ENCODE data around the gene HOMER3. TPM values are rescaled to one million over a fixed set of nuclear protein-coding genes. Genes with fewer than 3 reads are reported as not detected.
"Not testable (repeated sequence)": the region's sequence is repeated elsewhere in the genome, so short reads cannot be mapped to it uniquely, and the experiment has no call there.

The HOMER3 gene
- total RNA-seq, 2 donors from 2014 or later, result 27.5 to 29.0 TPM

GRCh38 chr19:18919086-18919899, 21.7 kb downstream of the HOMER3 start, which contains the start of the genes COPE and DDX49:
TSS of gene COPE (minus strand) at chr19:18919387. CDS start at chr19:18919348, 39 bp downstream.
TSS of gene DDX49 (plus strand) at chr19:18919715. CDS start at chr19:18919742, 27 bp downstream.
- 0% methylated on average over 22 to 72 of the region's 72 CpGs for WGBS, 2 donors
- H3K4me1 ChIP-seq, result peaks cover 48% of the 10 kb centered on the region
- DNase-seq, result peak; percentile 97 to 99 (median 97)
- H3K27me3 ChIP-seq, result no peaks in the 10 kb centered on the region
- peak within 1 kb of the TSS; percentile 67 to 100 for H3K4me3 ChIP-seq
- H3K27ac ChIP-seq, result peak within 1 kb of the TSS; percentile 79 to 99 (median 88)
- peak; percentile 99 for ATAC-seq
- intact Hi-C loops (cut with DNase I), result no loop called here
- peak; percentile 78 to 95 (median 94) for TF ChIP-seq POLR2A (IDR thresholded peaks at IDR 0.05)
- TF ChIP-seq, protein P1, sequence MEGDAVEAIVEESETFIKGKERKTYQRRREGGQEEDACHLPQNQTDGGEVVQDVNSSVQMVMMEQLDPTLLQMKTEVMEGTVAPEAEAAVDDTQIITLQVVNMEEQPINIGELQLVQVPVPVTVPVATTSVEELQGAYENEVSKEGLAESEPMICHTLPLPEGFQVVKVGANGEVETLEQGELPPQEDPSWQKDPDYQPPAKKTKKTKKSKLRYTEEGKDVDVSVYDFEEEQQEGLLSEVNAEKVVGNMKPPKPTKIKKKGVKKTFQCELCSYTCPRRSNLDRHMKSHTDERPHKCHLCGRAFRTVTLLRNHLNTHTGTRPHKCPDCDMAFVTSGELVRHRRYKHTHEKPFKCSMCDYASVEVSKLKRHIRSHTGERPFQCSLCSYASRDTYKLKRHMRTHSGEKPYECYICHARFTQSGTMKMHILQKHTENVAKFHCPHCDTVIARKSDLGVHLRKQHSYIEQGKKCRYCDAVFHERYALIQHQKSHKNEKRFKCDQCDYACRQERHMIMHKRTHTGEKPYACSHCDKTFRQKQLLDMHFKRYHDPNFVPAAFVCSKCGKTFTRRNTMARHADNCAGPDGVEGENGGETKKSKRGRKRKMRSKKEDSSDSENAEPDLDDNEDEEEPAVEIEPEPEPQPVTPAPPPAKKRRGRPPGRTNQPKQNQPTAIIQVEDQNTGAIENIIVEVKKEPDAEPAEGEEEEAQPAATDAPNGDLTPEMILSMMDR (IDR thresholded peaks at IDR 0.05), result peak in 1 of 7 experiments; percentile 15
- peaks cover 0 to 10% of the 10 kb centered on the region in 2 donors for H3K36me3 ChIP-seq (replicated peaks in 1 of 2; ENCODE audit: insufficient read depth in 1 of 2, low read depth in 2 of 2)
- no peaks in the 10 kb centered on the region for H3K9me3 ChIP-seq

DNA sequence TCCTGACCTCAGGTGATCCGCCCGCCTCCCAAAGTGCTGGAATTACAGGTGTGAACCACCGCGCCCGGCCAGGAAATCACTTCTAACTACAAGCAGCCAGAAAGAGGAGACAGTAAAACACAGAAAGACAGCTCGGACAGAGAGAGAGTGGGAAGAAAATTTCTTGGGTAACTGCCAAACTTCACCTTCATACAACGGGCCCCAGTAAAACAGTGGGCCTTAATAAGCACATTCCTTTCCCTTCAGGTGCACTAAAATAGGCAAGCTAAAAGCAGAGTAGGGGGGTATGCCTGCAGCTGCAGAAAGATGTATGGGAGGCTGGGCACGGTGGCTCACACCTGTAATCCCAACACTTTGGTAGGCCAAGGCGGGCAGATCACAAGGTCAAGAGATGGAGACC, 23.4 kb downstream of the HOMER3 start:
- DNase-seq; H3K9me3 ChIP-seq; ATAC-seq; intact Hi-C loops (cut with DNase I); H3K36me3 ChIP-seq (replicated peaks in 1 of 2; ENCODE audit: insufficient read depth in 1 of 2, low read depth in 2 of 2); H3K4me3 ChIP-seq; H3K27ac ChIP-seq; H3K27me3 ChIP-seq: not testable (repeated sequence)
- WGBS, 2 donors, result 67 to 76% methylated on average over 9 of the region's 9 CpGs
- peaks cover 48% of the 10 kb centered on the region for H3K4me1 ChIP-seq

DNA sequence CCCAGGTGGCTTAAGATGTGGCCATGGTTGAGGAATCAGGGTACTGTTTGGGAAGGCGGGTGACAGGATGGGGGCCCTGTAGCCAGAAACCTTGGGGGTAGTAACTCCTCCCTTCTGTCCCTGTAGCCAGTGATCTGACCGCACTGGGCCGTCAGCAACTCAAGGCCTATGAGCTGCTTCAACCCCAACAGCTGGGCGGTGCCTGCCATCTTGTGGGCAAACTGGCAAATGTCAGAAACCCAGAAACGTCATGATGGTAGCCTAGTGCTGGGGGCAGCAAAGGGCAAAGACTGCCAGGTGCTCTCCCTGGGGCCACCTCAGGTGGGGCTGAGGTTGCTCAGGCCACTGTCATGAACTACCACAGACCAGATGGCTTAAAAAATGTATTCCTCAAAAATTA, 25.4 kb downstream of the HOMER3 start:
- peak; percentile 35 to 51 (median 40) for DNase-seq
- Histone ChIP-seq H3K4me3 (no peak overlapping the region), H3K4me1 (peaks cover 43% of the 10 kb centered on the region), H3K36me3 (replicated peaks in 1 of 2; ENCODE audit: insufficient read depth in 1 of 2, low read depth in 2 of 2) (peaks cover 0 to 2% of the 10 kb centered on the region in 2 donors), H3K9me3 (no peaks in the 10 kb centered on the region), H3K27ac (no peak overlapping the region), H3K27me3 (no peaks in the 10 kb centered on the region)
- WGBS, 2 donors, result 17 to 63% methylated on average over 2 to 5 of the region's 5 CpGs
- peak in 1 of 3 donors; percentile 3 for TF ChIP-seq POLR2A (IDR thresholded peaks at IDR 0.05)
- TF ChIP-seq, protein P1 (IDR thresholded peaks at IDR 0.05), result peak in 4 of 7 experiments; percentile 6 to 39 (median 30)
- intact Hi-C loops (cut with DNase I), result no loop called here
- ATAC-seq, result no peak

DNA sequence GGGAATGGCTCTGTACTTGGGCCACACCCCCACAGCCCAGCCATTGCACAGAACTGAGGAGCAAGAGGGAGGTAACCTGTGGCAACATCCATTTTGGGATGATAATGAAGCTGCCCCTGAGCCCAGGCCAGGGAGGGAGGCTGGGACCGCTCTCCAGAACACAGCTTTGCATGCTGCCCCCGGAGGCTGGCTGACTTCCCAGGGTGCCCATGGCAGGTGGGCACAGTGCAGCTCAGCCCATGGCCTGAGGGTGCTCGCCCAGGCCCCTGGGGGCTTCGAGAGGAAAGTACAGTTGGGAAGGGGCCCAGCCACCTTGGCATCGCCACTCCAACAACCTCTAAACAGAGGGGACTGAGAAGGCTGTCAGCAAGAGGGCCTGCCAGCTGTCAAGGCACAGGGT, 27.6 kb downstream of the HOMER3 start:
- H3K9me3 ChIP-seq, result no peaks in the 10 kb centered on the region
- no peaks in the 10 kb centered on the region for H3K27me3 ChIP-seq
- DNase-seq (no peak), ATAC-seq (no peak)
- intact Hi-C loops (cut with DNase I), result no loop called here
- TF ChIP-seq, protein P1 (IDR thresholded peaks at IDR 0.05), result no peak
- TF ChIP-seq POLR2A (IDR thresholded peaks at IDR 0.05), result no peak
- WGBS, 2 donors, result 85 to 100% methylated on average over 1 to 5 of the region's 5 CpGs
- no peak overlapping the region for H3K27ac ChIP-seq
- peaks cover 34% of the 10 kb centered on the region for H3K4me1 ChIP-seq
- H3K36me3 ChIP-seq (replicated peaks in 1 of 2; ENCODE audit: insufficient read depth in 1 of 2, low read depth in 2 of 2), result peaks cover 0 to 7% of the 10 kb centered on the region in 2 donors
- H3K4me3 ChIP-seq, result no peak overlapping the region

DNA sequence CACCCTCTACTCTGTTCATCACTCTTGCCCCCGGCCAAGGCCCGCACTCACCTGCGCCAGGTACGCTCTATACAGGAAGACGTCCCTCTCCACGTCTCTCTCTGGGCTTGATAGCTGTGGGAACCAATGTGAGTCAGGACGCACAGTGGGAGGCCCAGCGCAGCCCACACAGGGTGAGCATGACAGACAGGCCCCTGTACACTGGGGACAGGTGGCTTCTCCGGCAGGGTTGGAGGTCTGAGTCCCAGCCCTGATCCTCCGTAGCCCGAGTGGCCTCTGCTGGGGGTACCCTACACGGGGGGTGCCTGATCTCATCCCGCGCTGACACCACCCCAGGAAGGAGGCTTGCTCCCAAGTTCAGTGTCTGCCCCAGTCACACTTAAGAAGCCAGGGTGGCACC, 28.1 kb downstream of the HOMER3 start:
- Histone ChIP-seq H3K27ac (no peak overlapping the region), H3K4me1 (peaks cover 30% of the 10 kb centered on the region), H3K27me3 (no peaks in the 10 kb centered on the region), H3K9me3 (no peaks in the 10 kb centered on the region), H3K36me3 (replicated peaks in 1 of 2; ENCODE audit: insufficient read depth in 1 of 2, low read depth in 2 of 2) (peaks cover 0 to 7% of the 10 kb centered on the region in 2 donors), H3K4me3 (no peak overlapping the region)
- no peak for ATAC-seq
- TF ChIP-seq, protein P1 (IDR thresholded peaks at IDR 0.05), result no peak
- no peak for TF ChIP-seq POLR2A (IDR thresholded peaks at IDR 0.05)
- 98 to 100% methylated on average over 8 to 14 of the region's 14 CpGs for WGBS, 2 donors
- intact Hi-C loops (cut with DNase I), result no loop called here
- DNase-seq, result no peak
